Kidney glomerular epithelial cell (primary cell): ENCODE data around the gene WDR11.

Experiments
- DNase-seq: peaks from one replicate; lab custom pipeline; 2025; lab: John Stamatoyannopoulos, UW

The WDR11 gene

DNA sequence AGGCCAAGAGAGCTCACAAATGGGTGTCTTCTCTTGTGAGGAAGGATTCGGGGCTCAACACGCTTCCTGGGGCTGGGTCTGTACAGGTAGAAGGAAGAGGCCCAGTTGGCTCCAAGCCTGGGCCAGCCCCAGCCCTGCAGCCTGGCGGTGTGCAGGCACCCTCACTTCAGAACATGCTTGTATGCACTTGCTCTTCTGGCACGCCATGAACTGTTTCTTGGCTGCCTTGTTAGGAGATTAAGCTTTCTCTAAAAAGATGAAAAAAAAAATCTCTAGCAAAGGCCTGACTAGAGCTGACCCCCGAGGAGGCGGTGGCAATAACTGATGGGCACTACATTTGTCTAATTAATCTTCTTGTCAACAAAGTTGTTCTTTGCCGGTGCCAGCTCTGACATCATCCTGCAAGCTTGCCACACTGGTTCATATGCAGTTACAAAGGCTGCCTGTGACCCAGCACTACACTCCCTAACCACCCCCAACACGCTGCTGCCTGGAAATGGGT, 94.7 kb downstream of the WDR11 start:
- DNase-seq, result peak; percentile 37

DNA sequence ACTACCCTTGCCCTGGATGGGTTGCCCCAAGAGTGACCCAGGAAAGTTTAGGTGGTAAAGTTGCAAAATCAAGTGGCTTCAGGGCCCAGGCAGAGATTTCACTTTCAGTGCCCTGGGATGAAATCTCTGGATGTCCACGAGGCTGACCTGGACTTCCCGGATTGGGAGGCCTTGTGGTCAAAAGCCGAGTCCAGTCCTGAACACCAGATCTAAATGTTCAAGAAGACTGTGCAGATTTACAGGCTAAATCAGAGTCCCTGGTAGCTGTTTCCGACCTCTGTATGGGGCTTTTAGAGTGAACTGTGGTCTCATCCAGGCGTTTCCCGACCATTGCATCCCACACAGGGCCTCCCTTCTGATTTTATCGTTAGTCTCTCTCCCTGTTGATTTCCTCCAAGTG, 95.3 kb downstream of the WDR11 start:
- no peak for DNase-seq

DNA sequence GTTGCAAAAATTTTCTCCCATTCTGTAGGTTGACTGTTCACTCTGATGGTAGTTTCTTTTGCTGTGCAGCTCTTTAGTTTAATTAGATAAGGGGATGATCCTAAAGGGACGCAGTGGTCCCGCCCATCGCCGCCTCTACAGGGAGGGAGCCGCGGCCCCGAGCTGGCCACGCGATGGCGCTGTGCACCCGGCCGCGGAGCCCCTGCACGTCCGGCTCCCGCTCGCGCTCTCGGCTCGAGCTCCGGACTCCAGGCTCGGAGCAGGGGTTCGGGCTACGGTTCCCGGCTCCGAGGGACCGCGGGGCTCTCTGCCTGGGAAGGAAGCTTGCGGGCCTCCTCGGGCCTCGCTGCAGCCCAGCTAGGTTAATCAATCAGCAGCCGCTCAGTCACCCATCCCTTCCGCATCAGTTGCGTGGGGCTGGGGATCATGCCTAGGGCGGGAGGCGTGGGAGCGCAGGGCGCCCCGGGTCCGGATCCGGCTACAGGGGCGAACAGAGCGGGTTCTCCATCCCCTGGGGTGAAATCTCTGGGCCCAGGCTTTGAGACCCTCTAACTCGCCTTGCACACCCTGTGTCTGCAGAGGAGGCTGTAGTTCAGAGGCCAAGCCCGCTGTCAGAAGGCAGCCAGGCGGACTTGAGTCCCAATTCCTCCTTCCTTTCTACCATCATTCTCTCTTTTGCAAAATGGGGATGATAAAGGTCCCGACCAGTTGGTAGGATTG, 97.9 kb downstream of the WDR11 start:
- DNase-seq, result peak; percentile 11

GRCh38 chr10:120949609-120950031, 98.5 kb downstream of the WDR11 start:
- no peak for DNase-seq

DNA sequence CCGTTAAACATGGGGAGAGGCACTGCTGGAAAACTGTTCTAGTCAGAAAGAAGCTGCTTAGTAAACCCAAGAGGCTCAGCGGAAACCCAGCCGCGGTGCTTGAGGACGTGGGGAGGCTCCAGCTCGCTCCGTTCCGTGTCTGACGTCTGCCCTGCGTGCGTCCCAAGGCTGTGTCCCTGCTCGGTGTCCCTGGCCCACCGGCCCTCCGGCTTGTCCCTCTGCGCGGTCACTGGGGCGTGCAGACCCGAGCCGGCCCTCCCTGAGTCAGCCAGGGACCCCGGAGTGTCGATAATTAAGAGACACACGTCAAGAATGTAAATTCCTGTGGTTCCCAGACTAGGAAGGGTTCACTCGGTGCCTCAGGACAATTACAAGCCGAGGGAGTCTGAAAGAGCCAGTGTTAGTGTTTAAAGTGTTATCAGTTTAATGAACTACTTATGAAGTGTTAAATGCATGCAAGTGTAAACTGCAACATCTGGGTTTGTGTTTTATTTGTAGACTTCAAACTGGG, 98.9 kb downstream of the WDR11 start:
- peak; percentile 48 for DNase-seq

DNA sequence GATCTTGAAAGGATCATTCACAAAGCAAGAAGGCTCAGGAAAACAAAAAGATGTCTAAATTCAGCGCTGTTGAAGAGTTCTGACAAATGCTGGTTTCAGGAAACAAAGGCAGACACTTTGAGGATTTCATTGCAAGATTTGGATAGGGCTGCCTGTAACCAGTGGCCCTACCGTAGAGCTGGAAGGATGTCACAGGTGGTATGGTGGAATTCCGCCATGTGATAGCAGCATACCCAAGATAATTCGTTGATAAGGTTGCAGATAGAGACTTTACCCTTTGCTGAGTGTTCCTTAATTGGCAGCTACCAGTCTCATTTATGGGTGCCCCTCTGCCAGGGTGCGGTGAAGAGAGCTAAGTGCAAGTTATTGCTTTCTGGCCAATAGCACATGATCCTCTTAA, 100.1 kb downstream of the WDR11 start:
- DNase-seq, result no peak

DNA sequence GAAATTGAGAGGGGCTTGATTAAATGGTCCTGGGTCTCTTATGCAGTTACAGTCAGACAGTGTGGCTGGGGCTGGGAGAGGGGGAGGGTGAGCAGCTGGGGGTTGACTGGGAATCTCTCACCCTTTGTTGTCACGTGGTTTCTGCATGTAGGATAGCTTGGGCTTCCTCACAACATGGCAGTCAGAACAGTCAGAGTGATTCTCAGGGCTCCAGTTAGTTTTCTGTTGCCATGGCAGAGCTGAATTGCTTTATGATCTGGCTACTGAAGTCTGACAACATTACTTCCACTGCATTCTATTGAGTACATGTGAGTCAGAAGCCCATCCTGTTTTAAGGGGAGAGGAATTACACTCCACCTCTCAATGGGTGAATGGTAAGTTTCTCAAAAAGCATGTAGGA, 102.7 kb downstream of the WDR11 start:
- DNase-seq, result no peak
